Endothelial cell of umbilical vein (primary cell): Measurements from ENCODE around the gene PPP2R3B.

Source experiments
- EZH2 ChIP-seq: IDR thresholded peaks from 2 replicates; pipeline ENCODE4 v1.6.1; 2012; ENCODE audit warnings: borderline replicate concordance, low read depth, mild to moderate bottlenecking, moderate library complexity, low read length, inconsistent platforms; ENCODE audit not compliant: severe bottlenecking
- JUN ChIP-seq: IDR thresholded peaks from 2 replicates; pipeline ENCODE4 v1.6.1; 2011; ENCODE audit warnings: borderline replicate concordance, low read depth; ENCODE audit not compliant: insufficient read length, insufficient read depth
- POLR2A ChIP-seq: IDR thresholded peaks from 2 replicates; pipeline ENCODE4 v1.6.1; 2012; ENCODE audit warnings: low read depth, mild to moderate bottlenecking, control low read depth, low read length
- POLR2AphosphoS5 ChIP-seq: IDR thresholded peaks from 2 replicates; pipeline ENCODE4 v1.6.1; 2012; ENCODE audit warnings: low read depth, mild to moderate bottlenecking, control low read depth, low read length, moderate library complexity; ENCODE audit not compliant: insufficient read depth
- TF ChIP-seq, protein P1 (sequence below), 2 donors: IDR thresholded peaks; 1 replicate in 1 of 2; 2 replicates in 1 of 2; pipeline ENCODE4 v1.5.1; 2011; ENCODE audit warnings: low read length in 2 of 2, mild to moderate bottlenecking in 2 of 2, moderate library complexity in 2 of 2, control low read depth in 1 of 2, inconsistent platforms in 1 of 2, low read depth in 1 of 2; ENCODE audit not compliant: insufficient read depth in 1 of 2; ENCODE audit errors: extremely low read depth in 1 of 2

DNA sequence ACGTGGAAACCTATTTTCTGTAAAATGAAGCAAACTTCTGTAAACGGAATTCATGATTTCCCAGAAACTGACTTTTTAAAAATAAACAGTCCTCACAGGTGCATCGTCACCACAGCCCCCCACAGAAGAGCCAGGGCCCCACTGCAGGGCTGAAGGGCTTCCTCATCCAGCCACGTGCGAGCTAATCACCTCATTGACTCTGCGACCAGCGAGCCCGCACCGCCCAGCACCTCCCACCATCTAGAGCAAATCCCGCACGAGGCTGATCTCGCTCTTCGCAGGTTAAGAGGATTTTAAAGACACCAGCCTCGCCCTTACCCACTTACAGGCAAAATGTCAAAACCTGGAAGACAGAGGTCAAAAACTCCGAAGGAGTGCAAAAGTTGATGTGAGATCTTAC is 14.8 kb downstream of the PPP2R3B start:
- TF ChIP-seq JUN (no peak), EZH2 (no peak), POLR2A (no peak), POLR2AphosphoS5 (no peak)
- TF ChIP-seq, protein P1, sequence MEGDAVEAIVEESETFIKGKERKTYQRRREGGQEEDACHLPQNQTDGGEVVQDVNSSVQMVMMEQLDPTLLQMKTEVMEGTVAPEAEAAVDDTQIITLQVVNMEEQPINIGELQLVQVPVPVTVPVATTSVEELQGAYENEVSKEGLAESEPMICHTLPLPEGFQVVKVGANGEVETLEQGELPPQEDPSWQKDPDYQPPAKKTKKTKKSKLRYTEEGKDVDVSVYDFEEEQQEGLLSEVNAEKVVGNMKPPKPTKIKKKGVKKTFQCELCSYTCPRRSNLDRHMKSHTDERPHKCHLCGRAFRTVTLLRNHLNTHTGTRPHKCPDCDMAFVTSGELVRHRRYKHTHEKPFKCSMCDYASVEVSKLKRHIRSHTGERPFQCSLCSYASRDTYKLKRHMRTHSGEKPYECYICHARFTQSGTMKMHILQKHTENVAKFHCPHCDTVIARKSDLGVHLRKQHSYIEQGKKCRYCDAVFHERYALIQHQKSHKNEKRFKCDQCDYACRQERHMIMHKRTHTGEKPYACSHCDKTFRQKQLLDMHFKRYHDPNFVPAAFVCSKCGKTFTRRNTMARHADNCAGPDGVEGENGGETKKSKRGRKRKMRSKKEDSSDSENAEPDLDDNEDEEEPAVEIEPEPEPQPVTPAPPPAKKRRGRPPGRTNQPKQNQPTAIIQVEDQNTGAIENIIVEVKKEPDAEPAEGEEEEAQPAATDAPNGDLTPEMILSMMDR (IDR thresholded peaks at IDR 0.05; ENCODE audit: extremely low read depth in 1 of 2, insufficient read depth in 1 of 2, low read depth in 1 of 2, low read length in 2 of 2): no peak
